ENCODE measurements around the gene ONECUT3.

Gene ONECUT3

DNA sequence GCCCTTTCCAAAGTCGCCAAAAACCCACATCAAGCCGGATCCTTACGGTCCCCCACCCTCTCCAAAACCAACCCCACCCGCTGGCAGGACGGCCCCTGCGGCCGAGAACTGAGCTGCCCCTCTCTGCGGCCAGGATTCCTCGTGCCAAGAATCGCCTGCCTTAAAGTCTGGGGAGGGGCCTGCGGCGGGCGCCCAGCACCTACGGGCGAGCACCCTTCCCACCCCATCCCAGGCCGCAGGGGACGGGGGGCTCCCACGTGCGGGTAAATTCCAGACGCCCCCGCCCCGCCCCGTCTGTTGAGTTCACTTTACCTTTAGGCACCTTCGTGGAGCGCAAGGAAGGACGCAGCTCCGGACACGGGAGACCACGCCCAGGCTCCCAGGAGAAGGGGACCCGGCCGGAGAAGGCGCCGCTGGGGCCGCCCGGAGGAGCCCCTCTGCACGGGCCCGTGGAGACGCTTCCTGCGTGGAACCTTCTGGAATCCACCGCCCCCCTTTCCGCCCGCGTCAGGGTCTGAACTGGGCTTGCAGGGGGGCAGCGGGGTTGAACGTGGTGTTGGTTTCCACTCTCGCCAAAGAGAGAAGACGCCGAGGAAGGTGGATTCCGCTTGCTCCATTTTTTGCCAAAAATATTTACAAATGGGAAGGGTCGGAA is 22.8 kb downstream of the ONECUT3 start:
- H3K9me3 ChIP-seq (ENCODE audit: control insufficient read depth, insufficient read depth, low read depth, low read length): peaks cover 5% of the 10 kb centered on the region
- peak overlapping the region; percentile 58 for H3K4me3 ChIP-seq (ENCODE audit: low read depth, low read length)
- H3K27ac ChIP-seq (ENCODE audit: low read depth, low read length): no peak overlapping the region
- no peak overlapping the region for H3K9ac ChIP-seq (ENCODE audit: low read length)
- H3K36me3 ChIP-seq (ENCODE audit: control insufficient read depth, insufficient read depth, low read length): no peaks in the 10 kb centered on the region
- H3K4me1 ChIP-seq (ENCODE audit: control insufficient read depth, insufficient read depth, low read length): peaks cover 6% of the 10 kb centered on the region
- peaks cover 94% of the 10 kb centered on the region for H3K27me3 ChIP-seq (ENCODE audit: control insufficient read depth, insufficient read depth, low read length)

DNA sequence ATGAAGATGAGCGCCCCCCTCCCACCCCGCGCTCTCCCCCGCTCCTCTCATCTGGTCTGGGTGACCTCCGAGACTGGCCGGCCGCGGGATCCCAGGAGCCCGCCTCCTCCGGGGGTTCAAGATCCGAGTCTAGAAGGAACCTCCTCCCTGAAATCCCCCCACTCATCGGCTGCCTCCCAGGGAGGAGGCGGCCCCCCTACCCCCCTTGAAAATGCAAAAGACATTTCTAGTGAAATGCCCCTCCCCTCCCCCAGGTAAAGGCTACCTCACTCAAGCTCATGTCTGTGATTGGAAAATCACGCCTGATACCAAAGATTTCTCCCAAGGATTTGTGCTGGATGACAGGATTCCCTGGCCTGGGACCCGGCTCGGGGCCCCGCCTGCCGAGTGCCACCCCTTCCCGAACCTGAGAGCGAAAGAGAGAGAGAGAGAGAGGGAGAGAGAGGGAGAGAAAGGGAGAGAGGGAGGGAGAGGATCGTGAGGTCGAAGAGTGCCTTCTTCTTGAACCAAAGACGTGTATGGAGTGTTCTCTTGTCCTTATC is 23.4 kb downstream of the ONECUT3 start:
- peaks cover 6% of the 10 kb centered on the region for H3K4me1 ChIP-seq (ENCODE audit: control insufficient read depth, insufficient read depth, low read length)
- H3K9me3 ChIP-seq (ENCODE audit: control insufficient read depth, insufficient read depth, low read depth, low read length): peaks cover 3% of the 10 kb centered on the region
- peaks cover 89% of the 10 kb centered on the region for H3K27me3 ChIP-seq (ENCODE audit: control insufficient read depth, insufficient read depth, low read length)
- H3K4me3 ChIP-seq (ENCODE audit: low read depth, low read length): peak overlapping the region; percentile 58
- no peak overlapping the region for H3K27ac ChIP-seq (ENCODE audit: low read depth, low read length)
- H3K36me3 ChIP-seq (ENCODE audit: control insufficient read depth, insufficient read depth, low read length): no peaks in the 10 kb centered on the region
- H3K9ac ChIP-seq (ENCODE audit: low read length): no peak overlapping the region

DNA sequence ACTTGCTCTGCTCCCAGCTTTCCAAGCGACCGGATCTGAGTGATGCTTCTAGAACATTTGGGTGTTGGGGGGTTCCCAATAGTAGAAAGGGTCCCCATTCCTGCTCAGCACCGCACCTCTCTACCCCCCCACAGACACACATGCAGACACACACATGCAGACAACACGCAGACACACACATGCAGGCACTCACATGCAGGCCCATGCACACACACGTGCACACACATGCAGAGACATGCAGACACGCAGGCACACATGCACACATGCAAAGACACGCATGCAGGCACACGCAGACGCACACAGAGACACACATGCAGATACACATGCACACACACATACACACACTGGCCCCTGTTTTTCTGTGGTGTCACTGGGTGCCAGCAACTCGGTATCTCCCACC is 23.8 kb downstream of the ONECUT3 start:
- Histone ChIP-seq H3K27ac (ENCODE audit: low read depth, low read length) (no peak overlapping the region), H3K4me1 (ENCODE audit: control insufficient read depth, insufficient read depth, low read length) (peaks cover 6% of the 10 kb centered on the region), H3K36me3 (ENCODE audit: control insufficient read depth, insufficient read depth, low read length) (no peaks in the 10 kb centered on the region), H3K4me3 (ENCODE audit: low read depth, low read length) (peak overlapping the region; percentile 58; the same call in 1 of the 2 replicates), H3K9me3 (ENCODE audit: control insufficient read depth, insufficient read depth, low read depth, low read length) (peaks cover 7% of the 10 kb centered on the region), H3K27me3 (ENCODE audit: control insufficient read depth, insufficient read depth, low read length) (peaks cover 92% of the 10 kb centered on the region), H3K9ac (ENCODE audit: low read length) (no peak overlapping the region)

DNA sequence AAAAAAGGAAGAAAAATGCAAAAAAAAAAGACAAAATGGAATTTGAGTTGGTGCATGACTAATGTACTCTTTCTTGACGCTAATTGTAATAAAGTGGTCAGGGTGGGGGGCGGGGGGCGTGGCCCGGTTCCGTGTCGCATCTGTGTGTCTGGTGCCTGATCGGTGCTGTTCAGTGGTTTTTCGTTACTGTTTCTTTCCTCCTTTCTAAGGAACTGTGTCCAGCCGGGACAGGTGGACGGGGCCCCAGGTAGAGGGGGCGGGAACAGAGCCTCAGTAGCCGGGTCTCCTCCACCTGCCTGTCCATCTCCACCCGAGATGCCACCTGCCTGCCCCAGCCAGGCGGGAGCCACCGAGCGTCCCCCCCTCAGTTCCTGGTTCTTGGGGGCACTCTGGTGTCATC is 26.3 kb downstream of the ONECUT3 start:
- H3K9me3 ChIP-seq (ENCODE audit: control insufficient read depth, insufficient read depth, low read depth, low read length): peaks cover 8% of the 10 kb centered on the region
- peaks cover 6% of the 10 kb centered on the region for H3K4me1 ChIP-seq (ENCODE audit: control insufficient read depth, insufficient read depth, low read length)
- no peak overlapping the region for H3K4me3 ChIP-seq (ENCODE audit: low read depth, low read length)
- no peak overlapping the region for H3K27ac ChIP-seq (ENCODE audit: low read depth, low read length)
- H3K27me3 ChIP-seq (ENCODE audit: control insufficient read depth, insufficient read depth, low read length): peaks cover 87% of the 10 kb centered on the region
- H3K36me3 ChIP-seq (ENCODE audit: control insufficient read depth, insufficient read depth, low read length): no peaks in the 10 kb centered on the region
- H3K9ac ChIP-seq (ENCODE audit: low read length): no peak overlapping the region

DNA sequence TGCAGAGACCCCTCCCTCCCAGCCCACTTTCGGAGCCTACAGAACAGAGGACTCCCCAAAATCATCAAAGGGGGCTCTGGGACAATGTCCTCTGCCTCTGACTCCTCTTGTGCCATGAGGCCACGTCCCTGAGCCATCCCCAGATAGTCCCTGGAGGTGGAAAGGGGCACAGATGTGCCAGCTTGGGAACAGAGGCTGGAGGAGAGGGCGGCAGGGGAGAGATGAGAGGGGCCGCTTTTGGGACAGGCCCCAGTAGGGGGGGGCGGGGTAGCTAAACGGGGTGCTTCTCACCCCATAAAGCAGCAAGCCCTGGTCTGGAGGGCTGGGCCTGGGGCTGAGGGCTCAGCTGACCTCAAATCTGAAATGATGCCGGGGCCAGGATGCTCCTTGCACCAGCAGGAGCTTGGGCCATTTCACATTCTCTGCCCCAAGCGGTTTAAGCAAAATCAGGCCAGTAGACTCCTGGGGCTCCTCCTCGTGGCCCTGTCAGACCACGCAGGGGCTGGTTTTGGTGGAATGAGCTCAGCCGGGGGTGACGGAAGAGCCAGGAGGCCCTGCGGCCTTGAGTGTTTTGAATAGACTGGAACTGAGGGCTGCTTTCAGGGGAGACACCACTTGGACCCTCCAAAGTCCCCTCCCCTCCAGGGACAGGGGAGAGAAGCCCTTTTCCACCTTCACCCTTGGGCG is 27.1 kb downstream of the ONECUT3 start:
- Histone ChIP-seq H3K27ac (ENCODE audit: low read depth, low read length) (no peak overlapping the region), H3K4me3 (ENCODE audit: low read depth, low read length) (no peak overlapping the region), H3K36me3 (ENCODE audit: control insufficient read depth, insufficient read depth, low read length) (no peaks in the 10 kb centered on the region), H3K27me3 (ENCODE audit: control insufficient read depth, insufficient read depth, low read length) (peaks cover 84% of the 10 kb centered on the region), H3K9me3 (ENCODE audit: control insufficient read depth, insufficient read depth, low read depth, low read length) (peaks cover 8% of the 10 kb centered on the region), H3K9ac (ENCODE audit: low read length) (no peak overlapping the region), H3K4me1 (ENCODE audit: control insufficient read depth, insufficient read depth, low read length) (peaks cover 6% of the 10 kb centered on the region)

DNA sequence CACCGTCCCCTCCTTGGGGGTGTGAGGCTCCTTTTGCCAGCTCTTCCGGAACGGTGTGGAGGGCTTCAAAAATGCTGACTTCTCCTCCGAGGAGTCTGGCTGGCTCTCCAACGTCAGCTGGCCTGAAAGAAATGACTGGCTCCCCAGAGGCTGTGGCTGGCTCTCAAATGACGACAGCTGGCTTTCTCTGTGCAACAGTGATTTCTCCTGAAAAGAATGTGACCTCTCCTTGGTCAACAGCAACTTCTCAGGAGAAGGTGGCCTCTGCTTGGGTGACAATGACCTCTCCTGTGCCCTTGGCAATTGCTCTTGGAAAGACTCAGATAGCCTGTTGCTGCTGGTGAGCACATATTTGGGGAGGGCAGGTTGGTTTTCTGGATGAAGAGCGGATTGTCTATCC is 29.2 kb downstream of the ONECUT3 start:
- H3K9me3 ChIP-seq (ENCODE audit: control insufficient read depth, insufficient read depth, low read depth, low read length): peaks cover 8% of the 10 kb centered on the region
- peaks cover 68% of the 10 kb centered on the region for H3K27me3 ChIP-seq (ENCODE audit: control insufficient read depth, insufficient read depth, low read length)
- H3K4me3 ChIP-seq (ENCODE audit: low read depth, low read length): no peak overlapping the region
- H3K9ac ChIP-seq (ENCODE audit: low read length): no peak overlapping the region
- no peaks in the 10 kb centered on the region for H3K36me3 ChIP-seq (ENCODE audit: control insufficient read depth, insufficient read depth, low read length)
- peaks cover 6% of the 10 kb centered on the region for H3K4me1 ChIP-seq (ENCODE audit: control insufficient read depth, insufficient read depth, low read length)
- H3K27ac ChIP-seq (ENCODE audit: low read depth, low read length): no peak overlapping the region

DNA sequence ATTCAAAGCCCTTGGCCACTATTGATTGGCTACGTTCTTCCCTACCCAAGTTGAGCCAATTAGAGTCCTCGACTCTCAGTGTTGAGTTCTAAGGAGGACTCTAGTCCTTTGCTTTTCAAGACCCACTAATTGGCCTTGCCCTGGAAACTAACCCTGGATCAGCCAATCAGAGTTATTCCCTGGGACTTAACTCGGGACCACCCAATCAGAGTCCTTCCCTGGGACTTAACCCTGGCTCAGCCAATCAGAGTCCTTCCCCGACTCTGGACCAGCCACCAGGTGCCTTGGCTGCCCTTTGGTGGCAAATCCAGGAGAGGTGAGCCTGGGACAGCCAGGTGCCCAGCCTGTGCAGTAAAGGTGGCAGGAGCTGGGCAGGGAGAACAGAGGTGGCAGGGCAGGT is 30.0 kb downstream of the ONECUT3 start:
- Histone ChIP-seq H3K9ac (ENCODE audit: low read length) (no peak overlapping the region), H3K4me3 (ENCODE audit: low read depth, low read length) (no peak overlapping the region), H3K27me3 (ENCODE audit: control insufficient read depth, insufficient read depth, low read length) (peaks cover 65% of the 10 kb centered on the region), H3K4me1 (ENCODE audit: control insufficient read depth, insufficient read depth, low read length) (peaks cover 6% of the 10 kb centered on the region), H3K36me3 (ENCODE audit: control insufficient read depth, insufficient read depth, low read length) (no peaks in the 10 kb centered on the region), H3K27ac (ENCODE audit: low read depth, low read length) (no peak overlapping the region), H3K9me3 (ENCODE audit: control insufficient read depth, insufficient read depth, low read depth, low read length) (peaks cover 8% of the 10 kb centered on the region)

DNA sequence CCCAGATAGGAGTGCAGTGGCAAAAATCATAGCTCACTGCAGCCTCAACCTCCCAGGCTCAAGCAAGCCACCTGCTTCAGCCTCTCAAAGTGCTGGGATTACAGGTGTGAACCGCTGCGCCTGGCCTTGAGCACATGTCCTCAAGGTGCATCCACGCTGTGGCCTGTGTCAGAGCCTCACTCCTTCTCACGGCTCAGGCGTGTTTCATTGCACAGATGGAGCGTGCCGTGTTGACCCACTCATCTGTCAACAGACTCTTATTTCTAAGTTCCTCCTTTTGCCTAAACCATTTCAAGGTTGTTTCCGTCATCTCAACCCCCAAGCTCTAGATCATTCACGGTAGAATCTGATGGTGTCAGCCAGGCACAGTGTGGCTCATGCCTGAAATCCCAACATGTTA is 30.6 kb downstream of the ONECUT3 start:
- Histone ChIP-seq H3K4me3 (ENCODE audit: low read depth, low read length) (no peak overlapping the region), H3K9me3 (ENCODE audit: control insufficient read depth, insufficient read depth, low read depth, low read length) (peaks cover 8% of the 10 kb centered on the region), H3K36me3 (ENCODE audit: control insufficient read depth, insufficient read depth, low read length) (no peaks in the 10 kb centered on the region), H3K4me1 (ENCODE audit: control insufficient read depth, insufficient read depth, low read length) (peaks cover 6% of the 10 kb centered on the region), H3K27ac (ENCODE audit: low read depth, low read length) (no peak overlapping the region), H3K27me3 (ENCODE audit: control insufficient read depth, insufficient read depth, low read length) (peaks cover 65% of the 10 kb centered on the region), H3K9ac (ENCODE audit: low read length) (no peak overlapping the region)

DNA sequence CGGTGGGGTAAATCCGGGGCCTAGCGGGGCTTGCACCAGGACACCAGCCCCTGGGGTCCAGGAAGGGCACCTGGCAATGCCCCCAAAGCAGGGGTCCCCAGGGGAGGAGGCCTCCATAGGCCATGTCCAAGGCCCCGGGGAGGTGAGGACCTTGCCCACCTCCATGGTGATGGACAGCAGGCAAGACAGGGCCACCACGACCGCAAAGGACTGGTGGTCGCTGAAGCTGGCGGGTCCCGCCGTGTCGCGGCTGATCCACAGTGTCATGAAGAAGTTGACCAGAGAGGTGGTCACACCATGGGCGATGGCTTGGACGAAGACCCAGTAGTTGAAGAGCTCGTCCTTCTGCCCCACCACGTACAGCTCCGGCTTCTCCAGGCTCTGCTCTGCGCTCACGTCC is 32.0 kb downstream of the ONECUT3 start:
- H3K4me1 ChIP-seq (ENCODE audit: control insufficient read depth, insufficient read depth, low read length): no peaks in the 10 kb centered on the region
- H3K27me3 ChIP-seq (ENCODE audit: control insufficient read depth, insufficient read depth, low read length): peaks cover 55% of the 10 kb centered on the region
- no peaks in the 10 kb centered on the region for H3K36me3 ChIP-seq (ENCODE audit: control insufficient read depth, insufficient read depth, low read length)
- H3K9me3 ChIP-seq (ENCODE audit: control insufficient read depth, insufficient read depth, low read depth, low read length): peaks cover 8% of the 10 kb centered on the region
- H3K4me3 ChIP-seq (ENCODE audit: low read depth, low read length): no peak overlapping the region
- no peak overlapping the region for H3K27ac ChIP-seq (ENCODE audit: low read depth, low read length)
- no peak overlapping the region for H3K9ac ChIP-seq (ENCODE audit: low read length)

DNA sequence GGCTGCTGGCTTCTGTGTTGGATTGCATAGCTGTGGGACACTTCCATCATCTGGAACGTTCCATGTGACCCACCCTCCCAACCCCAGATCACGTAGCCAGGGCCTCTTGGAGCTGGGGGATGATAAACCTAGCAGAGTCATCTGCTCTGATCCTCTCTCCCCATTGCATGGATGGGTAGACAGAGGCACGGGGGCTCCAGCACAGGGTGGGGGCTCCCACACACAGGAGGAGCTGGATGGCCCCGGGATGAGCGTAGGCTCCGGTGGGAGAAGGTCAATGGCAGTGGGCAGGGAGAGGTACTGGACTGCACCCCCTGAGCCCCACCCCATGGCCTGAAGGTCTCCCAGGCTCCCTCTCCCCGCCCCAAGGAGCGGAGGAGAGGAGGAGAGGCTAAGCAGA is 33.4 kb downstream of the ONECUT3 start:
- H3K9me3 ChIP-seq (ENCODE audit: control insufficient read depth, insufficient read depth, low read depth, low read length): peaks cover 5% of the 10 kb centered on the region
- H3K36me3 ChIP-seq (ENCODE audit: control insufficient read depth, insufficient read depth, low read length): no peaks in the 10 kb centered on the region
- H3K27ac ChIP-seq (ENCODE audit: low read depth, low read length): no peak overlapping the region
- no peak overlapping the region for H3K4me3 ChIP-seq (ENCODE audit: low read depth, low read length)
- no peak overlapping the region for H3K9ac ChIP-seq (ENCODE audit: low read length)
- H3K27me3 ChIP-seq (ENCODE audit: control insufficient read depth, insufficient read depth, low read length): peaks cover 46% of the 10 kb centered on the region
- H3K4me1 ChIP-seq (ENCODE audit: control insufficient read depth, insufficient read depth, low read length): no peaks in the 10 kb centered on the region

DNA sequence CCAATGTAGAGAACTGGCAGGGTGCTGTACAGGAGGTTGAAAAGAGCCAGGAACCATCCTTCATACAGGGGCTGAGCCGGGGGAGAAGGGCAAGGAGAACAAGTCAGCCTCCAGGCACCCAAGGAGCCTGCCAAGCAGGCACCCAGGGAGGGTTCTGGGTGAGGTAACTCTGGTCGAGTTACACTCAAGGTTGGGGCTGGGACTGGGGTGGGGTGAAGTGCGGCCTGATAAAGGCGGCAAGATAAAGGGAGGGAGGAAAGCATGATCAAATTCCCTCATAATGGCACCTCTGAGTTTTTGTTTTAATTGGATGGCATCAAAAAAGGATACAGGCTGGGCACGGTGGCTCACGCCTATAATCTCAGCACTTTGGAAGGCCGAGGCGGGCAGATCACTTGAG is 33.8 kb downstream of the ONECUT3 start:
- Histone ChIP-seq H3K27me3 (ENCODE audit: control insufficient read depth, insufficient read depth, low read length) (peaks cover 43% of the 10 kb centered on the region), H3K4me1 (ENCODE audit: control insufficient read depth, insufficient read depth, low read length) (no peaks in the 10 kb centered on the region), H3K4me3 (ENCODE audit: low read depth, low read length) (no peak overlapping the region), H3K9ac (ENCODE audit: low read length) (no peak overlapping the region), H3K9me3 (ENCODE audit: control insufficient read depth, insufficient read depth, low read depth, low read length) (peaks cover 2% of the 10 kb centered on the region), H3K27ac (ENCODE audit: low read depth, low read length) (no peak overlapping the region), H3K36me3 (ENCODE audit: control insufficient read depth, insufficient read depth, low read length) (no peaks in the 10 kb centered on the region)
